ENCODE results near the gene ILF2.

Gene ILF2

GRCh38 chr1:153659656-153660055, 11.1 kb downstream of the ILF2 start:
- peaks cover 42% of the 10 kb centered on the region for H3K36me3 ChIP-seq (ENCODE audit: insufficient read depth, low read depth, low read length)
- peak overlapping the region; percentile 96 for H3K4me3 ChIP-seq (ENCODE audit: low read length)
- H3K27ac ChIP-seq (ENCODE audit: low read length): no peak overlapping the region

GRCh38 chr1:153659175-153659534, 11.6 kb downstream of the ILF2 start:
- Histone ChIP-seq H3K9ac (ENCODE audit: low read depth, low read length) (peak overlapping the region; percentile 87; the same call in 1 of the 2 replicates), H3K4me3 (ENCODE audit: low read length) (peak overlapping the region; percentile 96), H3K36me3 (ENCODE audit: insufficient read depth, low read depth, low read length) (peaks cover 37% of the 10 kb centered on the region), H3K9me3 (ENCODE audit: insufficient read depth, low read depth, low read length) (no peaks in the 10 kb centered on the region), H3K27me3 (ENCODE audit: insufficient read depth, low read length) (no peaks in the 10 kb centered on the region), H3K4me1 (ENCODE audit: insufficient read depth, low read length) (peaks cover 4% of the 10 kb centered on the region; the same call in 1 of the 2 replicates), H3K27ac (ENCODE audit: low read length) (peak overlapping the region; percentile 91)

More at GRCh38 chr1:153659656-153660055, 11.1 kb downstream of the ILF2 start:
- peaks cover 4% of the 10 kb centered on the region; the same call in 1 of the 2 replicates for H3K4me1 ChIP-seq (ENCODE audit: insufficient read depth, low read length)
- H3K27me3 ChIP-seq (ENCODE audit: insufficient read depth, low read length): no peaks in the 10 kb centered on the region
- H3K9me3 ChIP-seq (ENCODE audit: insufficient read depth, low read depth, low read length): no peaks in the 10 kb centered on the region
- peak overlapping the region; percentile 87; the same call in 1 of the 2 replicates for H3K9ac ChIP-seq (ENCODE audit: low read depth, low read length)

DNA sequence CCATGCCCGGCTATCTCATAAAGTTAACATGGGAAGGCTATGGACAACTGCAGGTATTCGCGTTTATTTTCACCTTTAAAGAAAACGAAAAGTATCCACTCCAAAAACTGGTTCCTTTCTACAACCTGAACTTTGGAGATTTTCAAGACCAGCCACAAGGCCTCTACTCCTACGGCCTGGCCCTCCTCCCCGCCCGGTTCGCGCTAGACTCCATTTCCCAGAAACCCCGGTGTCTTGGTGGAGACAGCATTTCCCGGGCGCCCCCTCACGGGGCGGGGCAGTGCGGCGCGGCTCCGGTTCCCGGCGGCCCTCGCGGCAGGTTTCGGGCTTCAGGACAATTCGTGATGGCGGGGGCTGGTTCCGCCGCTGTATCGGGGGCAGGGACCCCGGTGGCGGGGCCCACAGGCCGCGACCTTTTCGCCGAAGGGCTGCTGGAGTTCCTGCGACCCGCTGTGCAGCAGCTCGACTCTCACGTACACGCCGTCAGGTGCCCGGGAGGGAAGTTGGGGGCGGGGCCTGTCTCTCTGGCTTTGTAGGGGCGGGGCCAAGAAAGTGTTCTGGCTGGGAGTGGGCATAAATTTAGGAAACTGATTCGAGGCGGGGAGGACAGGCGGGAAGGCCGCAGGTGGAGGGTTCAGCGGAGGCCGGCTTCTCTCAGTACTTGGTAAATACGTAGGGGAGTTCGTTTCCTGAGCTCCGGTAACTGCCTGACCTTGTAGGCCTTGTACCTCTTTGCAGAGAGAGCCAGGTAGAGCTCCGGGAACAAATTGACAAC, 12.2 kb downstream of the ILF2 start, which contains the start of gene SNAPIN:
SNAPIN (plus strand) TSS at position 304 of the 775 bp plus-strand sequence; CDS start at position 345, 41 bp downstream.
- Histone ChIP-seq H3K27me3 (ENCODE audit: insufficient read depth, low read length) (no peaks in the 10 kb centered on the region), H3K27ac (ENCODE audit: low read length) (peak within 1 kb of the TSS; percentile 91), H3K9ac (ENCODE audit: low read depth, low read length) (peak within 1 kb of the TSS; percentile 87; the same call in 1 of the 2 replicates), H3K36me3 (ENCODE audit: insufficient read depth, low read depth, low read length) (peaks cover 31% of the 10 kb centered on the region), H3K4me1 (ENCODE audit: insufficient read depth, low read length) (peaks cover 4% of the 10 kb centered on the region; the same call in 1 of the 2 replicates), H3K4me3 (ENCODE audit: low read length) (peak within 1 kb of the TSS; percentile 96), H3K9me3 (ENCODE audit: insufficient read depth, low read depth, low read length) (no peaks in the 10 kb centered on the region)

- H3K27ac ChIP-seq (ENCODE audit: low read length): no peak overlapping the region
- no peaks in the 10 kb centered on the region; the same call in 1 of the 2 replicates for H3K36me3 ChIP-seq (ENCODE audit: insufficient read depth, low read depth, low read length)
- H3K4me3 ChIP-seq (ENCODE audit: low read length): no peak overlapping the region
- no peaks in the 10 kb centered on the region for H3K27me3 ChIP-seq (ENCODE audit: insufficient read depth, low read length)
- peaks cover 4% of the 10 kb centered on the region; the same call in 1 of the 2 replicates for H3K4me1 ChIP-seq (ENCODE audit: insufficient read depth, low read length)
- no peaks in the 10 kb centered on the region for H3K9me3 ChIP-seq (ENCODE audit: insufficient read depth, low read depth, low read length)
- no peak overlapping the region for H3K9ac ChIP-seq (ENCODE audit: low read depth, low read length)
Measured at GRCh38 chr1:153655333-153655732, 15.5 kb downstream of the ILF2 start.

DNA sequence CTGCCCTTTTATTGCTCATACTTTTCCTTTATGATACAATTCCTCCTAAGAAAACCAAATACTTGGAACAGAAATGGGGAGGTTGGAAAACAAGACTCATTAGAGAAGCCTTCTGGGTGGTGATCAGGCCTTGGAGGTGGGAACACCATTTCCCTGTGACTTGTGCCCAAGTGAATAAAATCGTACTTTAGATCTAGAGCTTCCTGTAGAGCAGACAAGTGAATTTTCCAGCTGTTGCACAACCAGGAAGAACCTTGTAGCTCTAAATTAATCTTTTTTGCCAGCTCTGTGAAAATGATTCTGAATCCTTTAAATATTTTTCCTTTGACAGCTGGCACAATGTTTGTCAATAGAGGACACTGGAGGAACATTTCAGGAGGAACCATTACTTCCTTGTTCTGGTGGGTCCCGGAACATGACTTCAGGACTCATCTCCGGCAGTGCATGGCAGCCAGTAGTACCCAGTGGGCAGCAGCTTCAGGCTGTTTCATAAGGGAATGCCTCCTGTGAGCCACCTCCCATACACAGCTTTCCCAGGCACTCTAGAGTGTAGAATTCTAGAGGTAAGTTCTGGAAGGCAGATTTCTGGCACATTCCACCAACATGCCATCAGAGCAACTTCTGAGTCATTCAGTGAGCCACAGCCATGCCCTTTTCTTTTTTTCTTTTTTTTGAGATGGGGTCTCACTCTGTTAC, 17.8 kb downstream of the ILF2 start:
- Histone ChIP-seq H3K36me3 (ENCODE audit: insufficient read depth, low read depth, low read length) (no peaks in the 10 kb centered on the region), H3K4me3 (ENCODE audit: low read length) (no peak overlapping the region), H3K4me1 (ENCODE audit: insufficient read depth, low read length) (no peaks in the 10 kb centered on the region), H3K9me3 (ENCODE audit: insufficient read depth, low read depth, low read length) (no peaks in the 10 kb centered on the region), H3K27me3 (ENCODE audit: insufficient read depth, low read length) (no peaks in the 10 kb centered on the region), H3K27ac (ENCODE audit: low read length) (no peak overlapping the region), H3K9ac (ENCODE audit: low read depth, low read length) (no peak overlapping the region)

DNA sequence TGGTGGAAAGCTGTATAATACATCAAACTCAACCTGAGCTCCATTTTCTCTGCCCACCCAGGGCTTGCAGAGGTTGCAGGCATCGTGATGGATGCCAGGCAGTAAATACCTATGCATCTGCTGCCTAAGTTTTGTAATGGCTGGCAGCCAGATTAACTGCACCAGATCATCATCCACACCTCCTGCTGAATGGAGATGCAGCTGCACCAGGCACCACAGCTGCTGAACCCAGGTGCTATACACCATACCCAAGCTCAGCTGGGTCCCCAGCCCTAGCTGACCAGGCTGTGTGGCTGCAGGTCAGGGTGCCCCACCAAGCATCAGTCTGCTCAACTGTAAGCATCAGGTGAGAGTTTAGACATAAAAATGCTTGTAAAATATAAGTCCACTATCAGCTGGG, 19.0 kb downstream of the ILF2 start:
- Histone ChIP-seq H3K9ac (ENCODE audit: low read depth, low read length) (no peak overlapping the region), H3K27me3 (ENCODE audit: insufficient read depth, low read length) (no peaks in the 10 kb centered on the region), H3K27ac (ENCODE audit: low read length) (no peak overlapping the region), H3K9me3 (ENCODE audit: insufficient read depth, low read depth, low read length) (no peaks in the 10 kb centered on the region), H3K4me3 (ENCODE audit: low read length) (no peak overlapping the region), H3K4me1 (ENCODE audit: insufficient read depth, low read length) (no peaks in the 10 kb centered on the region), H3K36me3 (ENCODE audit: insufficient read depth, low read depth, low read length) (peaks cover under 1% of the 10 kb centered on the region; the same call in 1 of the 2 replicates)

DNA sequence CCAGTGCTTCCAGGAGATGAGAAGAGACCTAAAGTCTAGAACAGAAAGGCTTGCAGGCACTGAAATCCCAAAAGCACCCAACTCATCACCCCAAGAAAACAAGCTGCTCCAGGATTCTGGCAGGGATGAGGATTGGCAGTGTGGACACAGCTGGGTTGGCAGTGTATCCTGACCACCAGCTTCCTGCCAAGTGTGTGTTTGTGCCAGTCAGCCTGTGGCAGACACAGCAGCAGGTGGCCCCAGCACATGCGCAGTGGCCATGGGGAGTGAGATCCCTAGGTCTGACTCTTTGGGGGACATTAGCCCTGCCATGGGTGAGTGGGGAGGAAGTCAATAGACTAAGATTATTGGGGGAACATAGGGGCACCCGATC, 20.9 kb downstream of the ILF2 start:
- no peak overlapping the region for H3K4me3 ChIP-seq (ENCODE audit: low read length)
- no peaks in the 10 kb centered on the region for H3K4me1 ChIP-seq (ENCODE audit: insufficient read depth, low read length)
- H3K9ac ChIP-seq (ENCODE audit: low read depth, low read length): no peak overlapping the region
- peaks cover 20% of the 10 kb centered on the region for H3K36me3 ChIP-seq (ENCODE audit: insufficient read depth, low read depth, low read length)
- no peak overlapping the region for H3K27ac ChIP-seq (ENCODE audit: low read length)
- H3K9me3 ChIP-seq (ENCODE audit: insufficient read depth, low read depth, low read length): no peaks in the 10 kb centered on the region
- no peaks in the 10 kb centered on the region for H3K27me3 ChIP-seq (ENCODE audit: insufficient read depth, low read length)

GRCh38 chr1:153649137-153649862, 21.5 kb downstream of the ILF2 start:
- H3K4me3 ChIP-seq (ENCODE audit: low read length): no peak overlapping the region
- H3K36me3 ChIP-seq (ENCODE audit: insufficient read depth, low read depth, low read length): peaks cover 25% of the 10 kb centered on the region
- no peak overlapping the region for H3K9ac ChIP-seq (ENCODE audit: low read depth, low read length)
- H3K9me3 ChIP-seq (ENCODE audit: insufficient read depth, low read depth, low read length): no peaks in the 10 kb centered on the region
- H3K27ac ChIP-seq (ENCODE audit: low read length): no peak overlapping the region
- H3K27me3 ChIP-seq (ENCODE audit: insufficient read depth, low read length): no peaks in the 10 kb centered on the region
- no peaks in the 10 kb centered on the region for H3K4me1 ChIP-seq (ENCODE audit: insufficient read depth, low read length)

DNA sequence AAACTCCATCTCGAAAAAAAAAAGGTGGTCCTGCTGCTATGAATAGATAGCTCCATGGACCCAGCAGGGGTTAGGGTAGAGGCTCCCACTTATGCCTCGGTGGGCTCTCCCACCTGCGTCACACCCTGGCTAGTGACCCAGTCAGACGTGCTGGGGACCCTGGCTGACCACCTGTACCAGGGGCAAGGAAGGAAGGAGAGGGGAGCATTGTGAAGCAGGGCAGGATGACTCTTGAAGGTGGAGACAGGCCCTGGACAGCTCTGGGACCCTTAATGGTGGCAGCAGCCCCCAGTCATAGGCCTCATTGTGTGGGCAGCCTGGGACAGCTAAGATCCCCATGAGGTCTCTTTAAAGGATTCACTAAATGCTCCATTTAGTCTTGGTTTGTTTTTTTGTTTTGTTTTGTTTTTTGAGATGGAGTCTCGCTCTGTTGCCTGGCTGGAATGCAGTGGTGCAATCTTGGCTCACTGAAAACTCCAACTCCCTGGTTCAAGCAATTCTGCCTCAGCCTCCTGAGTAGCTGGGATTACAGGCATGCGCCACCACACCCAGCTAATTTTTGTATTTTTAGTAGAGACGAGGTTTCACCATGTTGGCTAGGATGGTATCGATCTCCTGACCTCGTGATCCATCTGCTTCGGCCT, 22.7 kb downstream of the ILF2 start:
- Histone ChIP-seq H3K4me3 (ENCODE audit: low read length) (no peak overlapping the region), H3K27me3 (ENCODE audit: insufficient read depth, low read length) (no peaks in the 10 kb centered on the region), H3K36me3 (ENCODE audit: insufficient read depth, low read depth, low read length) (peaks cover 37% of the 10 kb centered on the region), H3K4me1 (ENCODE audit: insufficient read depth, low read length) (no peaks in the 10 kb centered on the region), H3K9ac (ENCODE audit: low read depth, low read length) (no peak overlapping the region), H3K27ac (ENCODE audit: low read length) (no peak overlapping the region), H3K9me3 (ENCODE audit: insufficient read depth, low read depth, low read length) (no peaks in the 10 kb centered on the region)

GRCh38 chr1:153647346-153647714, 23.5 kb downstream of the ILF2 start:
- Histone ChIP-seq H3K4me3 (ENCODE audit: low read length) (no peak overlapping the region), H3K9ac (ENCODE audit: low read depth, low read length) (no peak overlapping the region), H3K27ac (ENCODE audit: low read length) (no peak overlapping the region), H3K9me3 (ENCODE audit: insufficient read depth, low read depth, low read length) (no peaks in the 10 kb centered on the region), H3K36me3 (ENCODE audit: insufficient read depth, low read depth, low read length) (peaks cover 45% of the 10 kb centered on the region), H3K4me1 (ENCODE audit: insufficient read depth, low read length) (no peaks in the 10 kb centered on the region), H3K27me3 (ENCODE audit: insufficient read depth, low read length) (no peaks in the 10 kb centered on the region)

- no peaks in the 10 kb centered on the region for H3K4me1 ChIP-seq (ENCODE audit: insufficient read depth, low read length)
- no peak overlapping the region for H3K9ac ChIP-seq (ENCODE audit: low read depth, low read length)
- H3K36me3 ChIP-seq (ENCODE audit: insufficient read depth, low read depth, low read length): peaks cover 50% of the 10 kb centered on the region
- H3K9me3 ChIP-seq (ENCODE audit: insufficient read depth, low read depth, low read length): no peaks in the 10 kb centered on the region
- H3K27ac ChIP-seq (ENCODE audit: low read length): no peak overlapping the region
- no peak overlapping the region for H3K4me3 ChIP-seq (ENCODE audit: low read length)
- no peaks in the 10 kb centered on the region for H3K27me3 ChIP-seq (ENCODE audit: insufficient read depth, low read length)
Measured at GRCh38 chr1:153646672-153647345, 24.0 kb downstream of the ILF2 start.
